Small intestine (tissue), 7 donors: Measurements from ENCODE around the gene TRIM43B. TPM values are rescaled to one million over a fixed set of nuclear protein-coding genes. Genes with fewer than 3 reads are reported as not detected.
"Not testable (repeated sequence)": the region's sequence is repeated elsewhere in the genome, so short reads cannot be mapped to it uniquely, and the experiment has no call there.

Source experiments
- DNase-seq, 2 donors: peaks; one replicate each; pipeline versions ENCODE4 v3.0.0 to v3.0.0-alpha.2; 2013
- FAIRE-seq: peaks from 2 replicates; lab custom pipeline; 2012; peaks lifted over from hg19 to GRCh38; lab: Jason Lieb, UNC
- H3K27ac ChIP-seq, 3 donors: one replicate each; pipeline ENCODE4 v1.5.1; 2013; ENCODE audit warnings: low read length in 2 of 3, mild to moderate bottlenecking in 2 of 3, control low read depth in 1 of 3, inconsistent platforms in 1 of 3, low read depth in 1 of 3, moderate library complexity in 1 of 3
- H3K27me3 ChIP-seq, 3 donors: one replicate each; pipeline ENCODE4 v1.6.1; 2013; ENCODE audit warnings: low read length in 3 of 3, inconsistent platforms in 1 of 3; ENCODE audit not compliant: control insufficient read depth in 3 of 3, insufficient read depth in 3 of 3
- H3K36me3 ChIP-seq, 3 donors: one replicate each; pipeline ENCODE4 v1.6.1; 2013; ENCODE audit warnings: low read length in 3 of 3, inconsistent platforms in 1 of 3, low read depth in 1 of 3, mild to moderate bottlenecking in 1 of 3, moderate library complexity in 1 of 3; ENCODE audit not compliant: control insufficient read depth in 3 of 3, insufficient read depth in 2 of 3
- H3K4me1 ChIP-seq, 3 donors: one replicate each; pipeline ENCODE4 v1.6.1; 2013; ENCODE audit warnings: low read length in 2 of 3, inconsistent platforms in 1 of 3, low read depth in 1 of 3, mild to moderate bottlenecking in 1 of 3, moderate library complexity in 1 of 3; ENCODE audit not compliant: control insufficient read depth in 3 of 3, insufficient read depth in 2 of 3
- H3K4me3 ChIP-seq, 3 donors: one replicate each; pipeline ENCODE4 v1.5.1; 2013; ENCODE audit warnings: low read length in 3 of 3, control low read depth in 1 of 3, inconsistent platforms in 1 of 3, low read depth in 1 of 3, mild to moderate bottlenecking in 1 of 3, moderate library complexity in 1 of 3
- H3K9me3 ChIP-seq, 2 donors: one replicate each; pipeline ENCODE4 v1.6.1; 2013; ENCODE audit warnings: low read depth in 1 of 2, low read length in 1 of 2; ENCODE audit not compliant: control insufficient read depth in 2 of 2, insufficient read depth in 1 of 2
- WGBS, 3 donors: extraction: QIAGEN DNeasy Blood & Tissue Kit; methylation state at CpG; one replicate each; pipeline ENCODE4 v1.1.7; 2013; 5-methylcytosine and 5-hydroxymethylcytosine counted together
- polyA plus RNA-seq, 4 donors: library from polyadenylated mRNA; stranded (reverse) in 3 of 4; unstranded in 1 of 4; fragments of 200-250 nt in 3 of 4; fragments of 120-200 nt in 1 of 4; gene quantifications; one replicate each; pipeline versions ENCODE4 v1.2.1 to v1.2.3, GENCODE V29; 2013
- donor health status: healthy with polysubstance abuse.
- donor health status: control.
- donor health status: control.
- donor health status: Bipolar disorder and iron deficiency.
- donor health status: healthy.

Gene TRIM43B
- polyA plus RNA-seq, 4 donors: not detected

DNA sequence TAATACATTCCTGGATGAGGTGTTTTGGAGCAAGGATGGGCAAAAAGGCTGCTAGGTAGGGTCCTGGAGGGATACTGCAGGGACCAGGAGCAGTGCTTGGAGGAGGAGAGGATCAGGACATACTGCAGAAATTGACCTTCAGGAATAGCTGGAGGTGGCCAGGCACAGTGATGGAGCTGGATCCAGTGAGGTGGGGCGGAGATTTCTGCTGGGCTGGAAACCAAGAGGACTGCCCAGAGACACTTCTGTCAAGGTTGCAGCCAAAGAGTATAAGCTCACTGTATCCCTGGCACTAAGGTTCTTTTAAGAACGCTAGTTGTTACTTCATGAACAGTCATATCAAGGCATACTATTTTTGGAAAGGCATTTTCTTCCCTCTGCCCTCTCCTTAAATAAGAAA is 39.2 kb downstream of the TRIM43B start:
- not testable (repeated sequence) for H3K4me1 ChIP-seq, H3K9me3 ChIP-seq, DNase-seq, H3K27ac ChIP-seq, H3K36me3 ChIP-seq, H3K27me3 ChIP-seq, FAIRE-seq, H3K4me3 ChIP-seq
- WGBS, 3 donors: no CpG with 5 or more reads among the region's 2 CpGs

DNA sequence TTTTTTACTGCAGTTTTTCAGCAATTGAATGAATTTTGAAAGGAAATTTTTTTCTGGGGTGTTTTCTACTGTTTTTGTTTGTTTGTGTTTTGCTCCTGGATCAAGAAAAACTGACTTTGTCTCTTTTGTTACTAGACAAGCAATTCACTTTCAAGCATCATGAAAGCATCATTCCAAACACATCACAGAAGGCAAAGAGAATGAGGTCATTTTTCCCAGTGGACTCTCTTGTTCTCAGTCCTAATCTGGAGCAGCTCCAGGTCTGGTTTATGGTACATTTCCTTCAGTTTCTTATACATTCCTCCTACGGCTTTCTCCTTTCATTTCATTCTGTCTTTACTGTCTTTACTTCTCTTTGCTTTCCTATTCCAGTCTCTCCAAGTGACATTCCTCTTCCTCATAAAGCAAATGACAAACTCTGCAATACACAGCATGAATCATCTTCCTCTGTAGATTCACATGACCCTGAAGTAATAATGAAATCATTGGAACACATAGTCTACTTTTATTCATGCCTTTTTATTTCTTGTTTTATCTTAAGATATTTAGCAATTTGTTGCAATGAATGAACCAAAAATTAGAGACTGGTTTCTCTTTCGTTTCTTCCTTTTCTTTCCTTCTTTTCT is 42.0 kb downstream of the TRIM43B start:
- no CpG with 5 or more reads among the region's 2 CpGs for WGBS, 3 donors
- not testable (repeated sequence) for H3K9me3 ChIP-seq, H3K27me3 ChIP-seq, DNase-seq, H3K36me3 ChIP-seq, H3K4me1 ChIP-seq, H3K27ac ChIP-seq, FAIRE-seq, H3K4me3 ChIP-seq

DNA sequence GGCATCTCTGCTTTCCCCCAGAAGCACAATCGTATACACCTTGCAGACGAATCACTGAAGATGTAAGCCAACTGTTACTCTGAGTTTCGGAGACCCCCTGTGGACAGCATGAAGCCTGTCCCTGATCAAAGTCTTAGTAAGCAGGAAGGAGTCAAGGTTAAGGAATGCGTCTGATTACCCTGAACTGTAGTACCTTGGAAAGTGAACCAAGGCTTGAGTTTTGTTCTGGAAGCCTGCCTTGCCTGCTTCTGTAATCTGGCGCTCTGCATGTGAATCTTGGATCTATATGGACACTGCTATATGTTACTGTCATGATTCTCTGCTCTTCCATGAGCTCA is 48.7 kb downstream of the TRIM43B start:
- not testable (repeated sequence) for FAIRE-seq, H3K36me3 ChIP-seq, DNase-seq

DNA sequence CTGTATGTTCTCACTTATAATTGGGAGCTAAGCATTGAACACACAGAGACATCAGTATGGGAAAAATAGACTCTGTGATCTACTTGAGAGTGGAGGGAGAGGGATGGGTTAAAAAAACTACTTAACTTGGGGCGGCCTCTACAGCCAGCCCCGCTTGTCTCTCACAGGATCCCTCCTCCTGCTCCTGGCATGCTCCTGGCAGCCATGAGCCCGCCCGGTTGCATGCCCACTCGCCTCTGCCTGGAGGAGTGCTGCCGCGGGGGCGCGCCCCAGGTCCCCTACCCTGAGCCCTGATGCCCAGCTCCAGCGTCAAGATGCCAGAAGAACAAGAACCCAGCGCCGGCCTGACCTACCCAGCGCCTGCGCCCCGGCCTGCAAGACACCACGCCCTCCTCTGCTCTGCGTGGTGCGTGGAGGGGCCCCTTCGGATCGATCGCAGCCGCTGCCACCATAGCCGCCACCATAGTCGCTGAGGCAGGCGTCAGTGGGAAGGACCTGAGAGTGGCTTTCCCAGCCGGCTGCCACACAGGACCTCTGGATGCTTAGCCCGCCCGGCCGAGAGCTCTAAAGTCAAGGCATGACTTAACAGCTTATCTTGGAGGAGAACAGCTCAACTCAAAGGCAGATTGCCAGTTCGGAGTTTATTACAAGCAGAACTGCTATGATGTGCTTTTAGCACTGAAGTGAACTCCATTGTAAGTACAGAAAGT is 49.2 kb downstream of the TRIM43B start:
- not testable (repeated sequence) for H3K9me3 ChIP-seq, H3K27ac ChIP-seq, H3K4me1 ChIP-seq, H3K27me3 ChIP-seq, FAIRE-seq, DNase-seq, H3K4me3 ChIP-seq, H3K36me3 ChIP-seq
- WGBS, 3 donors: no CpG with 5 or more reads among the region's 30 CpGs

More for the DNA sequence above, 48.7 kb downstream of the TRIM43B start:
- not testable (repeated sequence) for H3K27me3 ChIP-seq, H3K4me3 ChIP-seq, H3K27ac ChIP-seq, H3K9me3 ChIP-seq, H3K4me1 ChIP-seq
- 28 to 52% (median 31%) methylated on average over 3 of the region's 5 CpGs for WGBS, 3 donors

DNA sequence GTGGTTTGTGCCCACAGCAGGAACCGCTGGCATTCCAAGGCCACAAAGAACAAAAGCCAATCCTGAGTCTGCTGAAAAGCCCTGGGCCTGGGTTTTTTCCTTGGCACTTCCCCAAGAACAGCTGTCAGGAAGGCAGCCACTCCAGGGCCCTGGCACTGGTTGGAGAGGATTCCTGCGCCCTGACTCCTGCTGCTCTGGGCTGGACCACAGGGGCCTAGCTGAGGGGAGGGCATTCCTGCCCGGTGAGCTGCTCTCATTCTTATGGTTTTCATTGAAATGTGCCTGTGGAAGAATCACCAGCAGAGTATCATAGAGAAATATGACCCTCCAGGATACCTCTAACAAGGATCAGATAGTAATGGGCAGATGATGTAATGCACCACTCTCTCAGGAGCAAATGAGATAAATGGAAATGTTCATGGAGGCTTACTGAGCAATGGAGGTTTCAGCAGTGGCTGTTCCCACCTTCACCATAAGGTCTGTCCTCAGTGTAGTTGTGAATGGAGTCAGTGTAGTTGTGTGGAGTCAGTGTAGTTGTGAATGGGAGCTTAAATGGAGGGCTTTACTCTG is 50.0 kb downstream of the TRIM43B start:
- not testable (repeated sequence) for FAIRE-seq, H3K27me3 ChIP-seq, H3K4me1 ChIP-seq, DNase-seq, H3K36me3 ChIP-seq, H3K9me3 ChIP-seq, H3K4me3 ChIP-seq, H3K27ac ChIP-seq
- 14 to 52% (median 34%) methylated on average over 2 of the region's 3 CpGs for WGBS, 3 donors

DNA sequence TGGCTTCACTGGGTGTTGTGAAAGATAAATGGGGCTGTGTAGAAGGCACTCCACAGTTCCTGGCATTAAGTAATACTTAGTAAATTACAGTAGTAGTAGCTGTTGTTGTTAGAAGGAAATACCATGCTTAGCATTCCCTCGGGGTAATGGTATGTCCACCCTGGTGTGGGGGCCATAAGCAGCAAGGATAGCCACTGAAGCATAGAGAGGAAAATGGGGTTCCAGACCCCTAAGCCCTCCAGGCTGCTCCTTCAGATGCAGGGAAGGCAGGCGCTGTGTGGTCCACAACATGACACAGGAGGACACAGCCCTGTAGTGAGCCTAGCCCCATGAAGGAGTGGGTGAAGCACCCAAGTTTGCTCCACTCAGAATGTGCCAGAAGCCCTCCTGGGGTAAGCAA is 50.6 kb downstream of the TRIM43B start:
- not testable (repeated sequence) for FAIRE-seq, H3K27ac ChIP-seq, H3K27me3 ChIP-seq, H3K9me3 ChIP-seq, H3K4me3 ChIP-seq, DNase-seq, H3K4me1 ChIP-seq, H3K36me3 ChIP-seq
- 60 to 100% (median 99%) methylated on average over 1 to 2 of the region's 2 CpGs for WGBS, 3 donors

DNA sequence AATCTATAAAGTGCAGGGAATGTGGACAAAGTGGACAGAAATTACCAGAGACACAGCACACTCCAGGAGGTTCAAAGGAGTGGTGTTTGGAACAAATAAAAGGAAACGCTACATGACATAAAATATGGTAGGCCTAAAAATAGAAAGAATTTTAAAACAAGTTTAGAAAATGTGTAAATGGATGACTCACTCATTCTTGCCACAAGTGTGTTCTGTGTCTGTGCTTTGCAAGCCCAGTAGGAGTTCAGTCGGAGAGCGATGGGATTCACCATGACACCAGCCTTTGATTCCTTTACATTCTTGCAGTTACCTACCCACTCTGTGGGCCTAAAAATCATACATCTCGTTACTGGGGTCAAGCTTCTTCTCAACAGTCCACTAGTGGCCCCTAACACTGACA is 51.2 kb downstream of the TRIM43B start:
- not testable (repeated sequence) for H3K4me3 ChIP-seq, H3K27ac ChIP-seq, H3K27me3 ChIP-seq, FAIRE-seq, H3K36me3 ChIP-seq, H3K9me3 ChIP-seq, H3K4me1 ChIP-seq, DNase-seq
- 74 to 89% (median 82%) methylated on average over 1 of the region's 4 CpGs for WGBS, 3 donors

DNA sequence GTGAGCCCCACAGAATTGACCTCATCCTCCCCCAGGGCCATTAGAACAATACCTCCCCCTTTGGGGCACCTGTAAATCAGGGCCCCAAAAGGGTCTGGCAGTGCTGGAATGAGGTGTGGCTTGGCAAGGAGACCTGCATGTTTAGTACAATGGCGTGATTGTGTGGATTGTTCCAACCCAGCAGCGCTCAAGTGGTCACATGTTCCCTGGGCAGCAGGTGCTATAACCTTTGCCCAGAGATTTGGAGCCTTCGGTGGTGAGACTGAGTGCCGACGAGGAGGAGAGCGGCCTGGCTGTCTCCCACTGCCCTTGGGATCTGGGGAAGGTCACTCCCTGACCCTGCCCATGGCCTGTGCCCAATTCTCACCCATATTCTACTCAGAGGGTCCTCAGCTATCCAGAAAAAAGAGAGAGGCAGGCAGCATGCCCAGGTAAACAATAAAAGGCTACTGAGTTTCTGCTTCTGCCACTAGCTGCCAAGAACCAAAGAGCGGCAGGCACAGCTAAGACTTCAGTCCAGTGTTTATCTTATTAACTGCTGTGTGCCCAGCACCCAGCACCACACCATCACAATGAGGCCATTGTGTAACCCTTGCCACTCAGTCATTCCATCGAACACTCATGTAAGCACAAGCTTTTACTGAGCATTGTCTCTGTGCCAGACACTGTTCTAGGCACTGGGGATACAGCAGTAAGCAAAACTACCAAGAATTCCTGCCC is 54.6 kb downstream of the TRIM43B start:
- not testable (repeated sequence) for H3K27me3 ChIP-seq, H3K36me3 ChIP-seq, DNase-seq, H3K9me3 ChIP-seq, H3K4me3 ChIP-seq, H3K4me1 ChIP-seq, H3K27ac ChIP-seq
- peak; percentile 19 for FAIRE-seq
- no CpG with 5 or more reads among the region's 8 CpGs for WGBS, 3 donors
